Measurements from ENCODE around the gene SFSWAP.

DNA sequence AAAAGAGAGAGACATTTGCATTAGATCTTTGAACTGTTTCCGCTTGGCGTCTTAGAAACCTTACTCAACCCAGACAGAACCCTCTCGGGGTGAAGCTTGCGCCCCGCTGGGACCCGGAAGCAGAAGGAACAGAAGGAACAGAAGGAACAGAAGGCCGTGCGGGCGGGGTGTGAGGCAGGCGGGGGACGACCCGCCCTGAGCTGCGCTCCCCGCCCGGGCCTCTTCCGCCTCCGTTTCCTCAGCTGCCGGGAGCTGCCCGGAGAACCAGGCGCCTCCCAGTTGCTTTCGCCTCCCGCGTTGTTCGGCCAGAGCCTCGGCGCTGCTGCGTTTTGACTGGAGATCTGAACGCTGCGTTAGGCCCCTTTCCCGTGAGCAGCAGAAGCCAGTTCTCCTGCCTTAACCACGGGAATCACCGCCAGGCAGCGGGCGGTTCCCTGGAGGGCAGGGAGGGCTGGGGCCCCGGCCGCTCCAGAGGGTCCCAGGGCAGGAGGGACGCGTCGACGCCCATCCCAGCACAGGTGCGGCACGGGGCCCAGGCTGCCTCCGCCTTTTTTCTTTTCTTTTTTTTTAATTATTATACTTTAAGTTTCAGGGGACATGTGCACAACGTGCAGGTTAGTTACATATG is 98.0 kb downstream of the SFSWAP start:
- TF ChIP-seq, protein P1, sequence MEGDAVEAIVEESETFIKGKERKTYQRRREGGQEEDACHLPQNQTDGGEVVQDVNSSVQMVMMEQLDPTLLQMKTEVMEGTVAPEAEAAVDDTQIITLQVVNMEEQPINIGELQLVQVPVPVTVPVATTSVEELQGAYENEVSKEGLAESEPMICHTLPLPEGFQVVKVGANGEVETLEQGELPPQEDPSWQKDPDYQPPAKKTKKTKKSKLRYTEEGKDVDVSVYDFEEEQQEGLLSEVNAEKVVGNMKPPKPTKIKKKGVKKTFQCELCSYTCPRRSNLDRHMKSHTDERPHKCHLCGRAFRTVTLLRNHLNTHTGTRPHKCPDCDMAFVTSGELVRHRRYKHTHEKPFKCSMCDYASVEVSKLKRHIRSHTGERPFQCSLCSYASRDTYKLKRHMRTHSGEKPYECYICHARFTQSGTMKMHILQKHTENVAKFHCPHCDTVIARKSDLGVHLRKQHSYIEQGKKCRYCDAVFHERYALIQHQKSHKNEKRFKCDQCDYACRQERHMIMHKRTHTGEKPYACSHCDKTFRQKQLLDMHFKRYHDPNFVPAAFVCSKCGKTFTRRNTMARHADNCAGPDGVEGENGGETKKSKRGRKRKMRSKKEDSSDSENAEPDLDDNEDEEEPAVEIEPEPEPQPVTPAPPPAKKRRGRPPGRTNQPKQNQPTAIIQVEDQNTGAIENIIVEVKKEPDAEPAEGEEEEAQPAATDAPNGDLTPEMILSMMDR (IDR thresholded peaks at IDR 0.05; ENCODE audit: control extremely low read depth in 1 of 3, insufficient read depth in 1 of 3, low read depth in 1 of 3, low read length in 3 of 3), result no peak
- TF ChIP-seq KDM5A (IDR thresholded peaks at IDR 0.05; ENCODE audit: low read length) (no peak), SIN3A (conservative IDR thresholded peaks at IDR 0.05 in 1 of 2, IDR thresholded peaks at IDR 0.05 in 1 of 2; ENCODE audit: low read depth in 1 of 2, low read length in 2 of 2) (no peak), EZH2 (IDR thresholded peaks at IDR 0.05; ENCODE audit: low read depth, low read length, severe bottlenecking) (no peak), SRF (IDR thresholded peaks at IDR 0.05; ENCODE audit: low read depth, low read length) (no peak), POLR2A (IDR thresholded peaks at IDR 0.05; ENCODE audit: control extremely low read depth in 1 of 2, low read depth in 2 of 2, low read length in 2 of 2) (no peak), MAX (IDR thresholded peaks at IDR 0.05) (no peak), EP300 (IDR thresholded peaks at IDR 0.05; ENCODE audit: borderline replicate concordance in 1 of 2, low read depth in 2 of 2, low read length in 2 of 2) (no peak), POLR2AphosphoS5 (IDR thresholded peaks at IDR 0.05; ENCODE audit: low read depth, low read length) (no peak), CEBPB (IDR thresholded peaks at IDR 0.05; ENCODE audit: low read depth, low read length) (no peak), CREB1 (IDR thresholded peaks at IDR 0.05) (no peak), CHD1 (IDR thresholded peaks at IDR 0.05; ENCODE audit: low read depth, low read length) (no peak), PHF8 (conservative IDR thresholded peaks at IDR 0.05; ENCODE audit: low read depth, low read length) (no peak), JUND (IDR thresholded peaks at IDR 0.05; ENCODE audit: low read length) (no peak)
